Measurements from ENCODE around the gene SLC16A11. TPM values are rescaled to one million over a fixed set of nuclear protein-coding genes. Genes with fewer than 3 reads are reported as not detected.

SLC16A11 gene
- total RNA-seq, 4 donors from 2014 or later: 0.14 to 10.0 (median 0.85) TPM

- H3K4me1 ChIP-seq: no peaks in the 10 kb centered on the region
- H3K36me3 ChIP-seq: no peaks in the 10 kb centered on the region
- TF ChIP-seq CTCF (IDR thresholded peaks at IDR 0.05): no peak
- TF ChIP-seq POLR2A (IDR thresholded peaks at IDR 0.05): no peak
- no peaks in the 10 kb centered on the region for H3K9me3 ChIP-seq
- H3K4me3 ChIP-seq: no peak overlapping the region
- H3K27ac ChIP-seq: no peak overlapping the region
- no peak for DNase-seq
- H3K27me3 ChIP-seq: no peaks in the 10 kb centered on the region
- intact Hi-C loops (cut with DNase I; ENCODE audit: low total_unique reads): no loop called here
These were observed 34.1 kb upstream of the SLC16A11 start for GRCh38 chr17:7077911-7078546.

- Histone ChIP-seq H3K36me3 (no peaks in the 10 kb centered on the region), H3K9me3 (no peaks in the 10 kb centered on the region), H3K4me1 (no peaks in the 10 kb centered on the region), H3K27ac (no peak overlapping the region), H3K27me3 (no peaks in the 10 kb centered on the region), H3K4me3 (no peak overlapping the region)
- intact Hi-C loops (cut with DNase I; ENCODE audit: low total_unique reads): no loop called here
- TF ChIP-seq CTCF (IDR thresholded peaks at IDR 0.05) (no peak), POLR2A (IDR thresholded peaks at IDR 0.05) (no peak)
- no peak for DNase-seq
These were observed 31.0 kb upstream of the SLC16A11 start for GRCh38 chr17:7074931-7075330.

- no peak overlapping the region for H3K4me3 ChIP-seq
- no peak overlapping the region for H3K27ac ChIP-seq
- no peaks in the 10 kb centered on the region for H3K27me3 ChIP-seq
- TF ChIP-seq POLR2A (IDR thresholded peaks at IDR 0.05) (no peak), CTCF (IDR thresholded peaks at IDR 0.05) (no peak)
- peaks cover 0 to 6% of the 10 kb centered on the region in 2 donors for H3K9me3 ChIP-seq
- no peak for DNase-seq
- H3K4me1 ChIP-seq: no peaks in the 10 kb centered on the region
- intact Hi-C loops (cut with DNase I; ENCODE audit: low total_unique reads): no loop called here
- H3K36me3 ChIP-seq: no peaks in the 10 kb centered on the region
These were observed 28.5 kb upstream of the SLC16A11 start for GRCh38 chr17:7072406-7072805.

GRCh38 chr17:7070712-7071111 is 26.8 kb upstream of the SLC16A11 start:
- Histone ChIP-seq H3K27ac (no peak overlapping the region), H3K9me3 (peaks cover 0 to 6% of the 10 kb centered on the region in 2 donors), H3K27me3 (no peaks in the 10 kb centered on the region), H3K36me3 (no peaks in the 10 kb centered on the region), H3K4me3 (no peak overlapping the region), H3K4me1 (no peaks in the 10 kb centered on the region)
- intact Hi-C loops (cut with DNase I; ENCODE audit: low total_unique reads): no loop called here
- TF ChIP-seq CTCF (IDR thresholded peaks at IDR 0.05) (no peak), POLR2A (IDR thresholded peaks at IDR 0.05) (no peak)
- DNase-seq: no peak

GRCh38 chr17:7068268-7068667 is 24.4 kb upstream of the SLC16A11 start:
- Histone ChIP-seq H3K27me3 (no peaks in the 10 kb centered on the region), H3K27ac (no peak overlapping the region), H3K4me1 (no peaks in the 10 kb centered on the region), H3K36me3 (no peaks in the 10 kb centered on the region), H3K4me3 (no peak overlapping the region), H3K9me3 (peaks cover 0 to 6% of the 10 kb centered on the region in 2 donors)
- intact Hi-C loops (cut with DNase I; ENCODE audit: low total_unique reads): no loop called here
- no peak for DNase-seq
- no peak for TF ChIP-seq POLR2A (IDR thresholded peaks at IDR 0.05)

GRCh38 chr17:7067198-7067597 is 23.3 kb upstream of the SLC16A11 start:
- no peak for TF ChIP-seq POLR2A (IDR thresholded peaks at IDR 0.05)
- no peak for TF ChIP-seq CTCF (IDR thresholded peaks at IDR 0.05)

More at GRCh38 chr17:7067198-7067597, 23.3 kb upstream of the SLC16A11 start:
- intact Hi-C loops (cut with DNase I; ENCODE audit: low total_unique reads): no loop called here
- Histone ChIP-seq H3K4me1 (no peaks in the 10 kb centered on the region), H3K27ac (no peak overlapping the region), H3K9me3 (peaks cover 0 to 6% of the 10 kb centered on the region in 2 donors), H3K27me3 (no peaks in the 10 kb centered on the region), H3K4me3 (no peak overlapping the region), H3K36me3 (no peaks in the 10 kb centered on the region)
- DNase-seq: no peak
